Keratinocyte (primary cell): Measurements from ENCODE around the gene OSBPL10.

ENCODE experiments used
- CTCF ChIP-seq, 3 experiments: IDR thresholded peaks in 1 of 3; conservative IDR thresholded peaks in 1 of 3; optimal IDR thresholded peaks in 1 of 3; 2 replicates in 2 of 3; 3 replicates in 1 of 3; pipeline versions ENCODE3 to v1.5.1; 2011; ENCODE audit warnings: low read length in 3 of 3, mild to moderate bottlenecking in 3 of 3, moderate library complexity in 2 of 3, control low read depth in 1 of 3, inconsistent platforms in 1 of 3; ENCODE audit not compliant: insufficient read depth in 2 of 3; ENCODE audit errors: extremely low read depth in 1 of 3
- EZH2 ChIP-seq: IDR thresholded peaks from one replicate; pipeline ENCODE4 v1.6.1; 2012; ENCODE audit warnings: inconsistent platforms, mild to moderate bottlenecking, low read length, moderate library complexity

- TF ChIP-seq CTCF (optimal IDR thresholded peaks at IDR 0.05 in 1 of 3, IDR thresholded peaks at IDR 0.05 in 1 of 3, conservative IDR thresholded peaks at IDR 0.05 in 1 of 3; ENCODE audit: extremely low read depth in 1 of 3, insufficient read depth in 2 of 3, low read length in 3 of 3) = no peak
- no peak for TF ChIP-seq EZH2
Measured at GRCh38 chr3:31648286-31648968, 332.6 kb downstream of the OSBPL10 start.
